ENCODE data around the gene NDUFS6. TPM values are rescaled to one million over a fixed set of nuclear protein-coding genes. Genes with fewer than 3 reads are reported as not detected.

NDUFS6 gene
- total RNA-seq, 2 experiments from 2014 or later, result 20.8 to 31.7 TPM

DNA sequence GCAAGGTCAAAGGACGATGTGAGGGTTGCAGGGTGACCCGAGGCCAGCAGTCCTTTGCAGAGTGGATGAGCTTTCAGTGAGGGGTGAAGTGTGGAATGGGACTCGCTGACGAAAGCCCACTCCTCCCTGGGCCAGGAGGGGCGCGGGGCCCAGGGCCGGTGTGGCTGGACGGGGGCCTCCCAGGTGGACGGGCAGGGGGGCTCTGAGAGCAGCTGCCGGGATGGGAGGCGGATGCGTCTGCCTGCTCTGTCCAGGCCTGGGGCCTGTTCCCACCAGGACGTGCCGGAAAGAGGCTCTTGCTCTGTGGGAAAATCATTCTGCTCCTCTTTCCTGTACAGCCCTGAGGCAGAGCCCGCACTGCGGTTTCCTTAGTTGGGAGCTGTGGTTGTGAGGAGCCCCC lies 57.2 kb downstream of the NDUFS6 start:
- DNase-seq, result no peak
- Mint-ChIP-seq H3K27me3 (peaks cover 7% of the 10 kb centered on the region), H3K9me3 (no peaks in the 10 kb centered on the region), H3K36me3 (ENCODE audit: low read depth) (no peaks in the 10 kb centered on the region), H3K4me3 (no peak overlapping the region), H3K4me1 (no peaks in the 10 kb centered on the region), H3K27ac (no peak overlapping the region)
- POLR2A ChIA-PET, result no interaction called here
- CTCF ChIA-PET, result no interaction called here

GRCh38 chr5:1859099-1859498 lies 57.9 kb downstream of the NDUFS6 start:
- H3K36me3 Mint-ChIP-seq (ENCODE audit: low read depth), result no peaks in the 10 kb centered on the region
- ChIA-PET CTCF (no interaction called here), POLR2A (no interaction called here)
- no peaks in the 10 kb centered on the region for H3K9me3 Mint-ChIP-seq
- H3K27me3 Mint-ChIP-seq, result peaks cover 1% of the 10 kb centered on the region
- H3K27ac Mint-ChIP-seq, result no peak overlapping the region
- H3K4me3 Mint-ChIP-seq, result no peak overlapping the region
- no peak for DNase-seq
- H3K4me1 Mint-ChIP-seq, result no peaks in the 10 kb centered on the region

DNA sequence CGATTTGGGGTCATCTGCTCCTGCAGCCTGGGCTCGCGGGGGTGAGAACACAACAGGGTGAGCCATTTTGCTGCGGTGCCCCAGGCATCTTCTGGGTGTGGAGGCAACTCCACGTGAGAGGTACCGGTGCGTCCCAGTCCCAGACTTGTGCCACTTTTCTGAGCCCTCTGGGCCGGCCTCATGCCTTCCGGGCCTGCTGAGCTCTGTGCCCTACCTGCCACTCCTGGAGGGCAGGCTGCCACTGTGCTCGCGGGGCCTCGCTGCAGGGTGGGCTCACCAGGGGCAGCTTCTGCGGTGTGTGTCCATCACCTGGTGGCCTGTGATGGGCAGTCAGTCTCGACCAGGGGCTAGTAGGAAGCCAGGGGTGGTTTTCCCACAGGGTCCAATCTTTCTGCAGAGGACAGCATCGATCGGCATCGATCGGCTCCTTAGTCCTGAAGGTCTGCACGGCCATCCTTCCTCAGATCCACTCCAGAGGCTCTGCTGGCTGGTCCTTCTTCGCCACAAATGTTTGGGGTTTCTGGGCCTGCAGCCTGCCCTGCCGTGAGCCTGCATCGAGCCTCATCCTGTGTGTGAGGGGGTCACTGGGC lies 58.9 kb downstream of the NDUFS6 start:
- Mint-ChIP-seq H3K27ac (no peak overlapping the region), H3K9me3 (no peaks in the 10 kb centered on the region), H3K4me1 (no peaks in the 10 kb centered on the region), H3K36me3 (ENCODE audit: low read depth) (no peaks in the 10 kb centered on the region), H3K27me3 (peaks cover 1% of the 10 kb centered on the region), H3K4me3 (no peak overlapping the region)
- POLR2A ChIA-PET, result no interaction called here
- CTCF ChIA-PET, result no interaction called here
- DNase-seq, result no peak

DNA sequence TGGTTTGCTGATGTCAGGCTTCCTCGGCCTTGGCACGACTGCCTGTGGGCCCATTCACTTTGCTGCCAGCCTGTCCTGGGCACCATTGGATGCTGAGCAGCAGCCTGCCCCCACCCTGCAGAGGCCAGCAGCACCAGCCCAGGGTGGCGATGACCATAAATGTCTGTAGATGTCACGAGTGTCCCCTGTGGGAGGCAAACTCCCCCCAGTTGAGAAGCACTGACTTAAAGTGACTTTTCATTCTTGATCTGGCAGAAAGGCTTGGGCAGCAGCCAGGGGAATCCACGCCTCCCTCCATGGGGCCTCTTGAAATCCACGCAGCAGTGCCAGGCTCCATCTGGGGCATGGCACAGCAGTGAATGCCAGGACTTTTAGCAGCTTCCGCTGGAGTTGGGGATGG lies 59.7 kb downstream of the NDUFS6 start:
- Mint-ChIP-seq H3K9me3 (no peaks in the 10 kb centered on the region), H3K27ac (no peak overlapping the region), H3K36me3 (ENCODE audit: low read depth) (no peaks in the 10 kb centered on the region), H3K4me1 (no peaks in the 10 kb centered on the region), H3K27me3 (no peaks in the 10 kb centered on the region), H3K4me3 (no peak overlapping the region)
- ChIA-PET POLR2A (no interaction called here), CTCF (interaction anchor here (0.5 kb wide), 1 partner anchor 75 kb away, joined by 3 read pairs; no protein-coding TSS in a partner anchor)
- DNase-seq, result no peak

DNA sequence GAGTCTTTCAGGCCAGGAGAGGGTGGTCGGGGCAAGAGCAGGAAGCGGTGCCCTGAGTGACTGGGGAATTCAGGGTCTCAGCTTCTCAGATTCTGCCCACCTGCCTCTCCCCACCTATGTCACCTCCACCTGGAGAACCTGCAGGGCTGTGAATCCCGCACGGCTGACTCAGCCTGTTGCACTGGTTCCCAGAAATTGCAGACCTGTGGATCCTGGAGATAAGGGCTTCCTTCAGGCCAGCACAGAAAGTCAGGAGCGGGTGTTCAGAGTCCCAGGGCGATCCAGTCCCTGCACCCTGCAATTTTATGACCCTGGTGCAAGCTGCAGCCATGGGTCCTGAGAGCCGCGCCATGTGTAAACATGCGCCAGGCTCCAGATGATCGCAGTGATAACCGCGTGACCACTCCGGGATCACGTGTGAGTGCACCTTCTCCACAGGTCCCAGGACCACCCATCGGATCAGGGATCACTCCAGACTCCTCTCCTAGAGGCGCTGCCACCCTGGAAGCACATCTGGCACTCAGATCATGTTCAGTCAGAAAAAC lies 63.8 kb downstream of the NDUFS6 start:
- Mint-ChIP-seq H3K4me1 (no peaks in the 10 kb centered on the region), H3K27ac (no peak overlapping the region), H3K36me3 (ENCODE audit: low read depth) (no peaks in the 10 kb centered on the region), H3K27me3 (no peaks in the 10 kb centered on the region), H3K9me3 (no peaks in the 10 kb centered on the region), H3K4me3 (no peak overlapping the region)
- no peak for DNase-seq
- ChIA-PET POLR2A (no interaction called here), CTCF (no interaction called here)

DNA sequence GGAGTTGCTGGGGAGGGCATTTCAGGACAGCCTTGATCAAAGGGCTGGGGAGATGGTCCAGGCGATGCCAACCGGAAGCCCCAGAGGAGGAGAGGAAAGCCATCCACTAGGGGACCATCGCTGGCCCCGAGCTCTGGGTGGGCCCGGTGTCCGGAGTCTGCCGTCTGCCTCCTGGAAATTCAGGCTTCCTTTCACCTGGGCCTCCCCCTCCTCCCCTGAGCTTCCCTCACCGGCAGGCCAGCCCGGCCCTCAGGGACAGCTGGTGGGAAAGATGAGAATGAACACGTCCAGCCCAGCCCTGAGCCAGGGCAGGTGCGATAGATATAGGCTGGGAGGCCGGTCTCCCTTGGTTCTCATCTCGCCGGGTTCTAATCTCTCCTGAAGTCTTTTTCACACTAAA lies 64.3 kb downstream of the NDUFS6 start:
- H3K36me3 Mint-ChIP-seq (ENCODE audit: low read depth), result no peaks in the 10 kb centered on the region
- no peaks in the 10 kb centered on the region for H3K27me3 Mint-ChIP-seq
- no peak overlapping the region for H3K4me3 Mint-ChIP-seq
- ChIA-PET CTCF (no interaction called here), POLR2A (no interaction called here)
- no peak overlapping the region for H3K27ac Mint-ChIP-seq
- H3K4me1 Mint-ChIP-seq, result no peaks in the 10 kb centered on the region
- DNase-seq, result no peak
- H3K9me3 Mint-ChIP-seq, result no peaks in the 10 kb centered on the region

Other genes starting within 250 kb of the NDUFS6 start
- 10 to 100 TPM; 41.5 to 46.9 TPM for gene MRPL36, start 1.6 kb upstream of the NDUFS6 start, total RNA-seq
- gene IRX4, start 81.5 kb downstream of the NDUFS6 start, total RNA-seq, result not detected